HG02884 (cell line): ENCODE data around the gene MRPS12.
A peak's percentile ranks its signal among the peaks of the same experiment; 100 is the strongest.
"Not testable (repeated sequence)": the region's sequence is repeated elsewhere in the genome, so short reads cannot be mapped to it uniquely, and the experiment has no call there.

Experiments used
- ATAC-seq: cut with Tn5 transposase; IDR thresholded peaks from one replicate; pipeline ENCODE4 v1.9.1; 2021; ENCODE audit warnings: mild to moderate bottlenecking, moderate library complexity; ENCODE audit not compliant: unreplicated experiment

MRPS12 gene

GRCh38 chr19:38930776-38931520 is at the start of gene MRPS12:
MRPS12 (plus strand) TSS chr19:38930944; CDS start chr19:38931295, 351 bp downstream.
- peak; percentile 86 for ATAC-seq

- ATAC-seq, result no peak
Observed at GRCh38 chr19:38883286-38883685, 47.5 kb upstream of the MRPS12 start.

- ATAC-seq, result not testable (repeated sequence)
Observed at GRCh38 chr19:38884691-38885090, 46.1 kb upstream of the MRPS12 start.

- ATAC-seq, result no peak
Observed at GRCh38 chr19:38888876-38889275, 41.9 kb upstream of the MRPS12 start.

- ATAC-seq, result no peak
Observed at GRCh38 chr19:38889803-38890202, 40.9 kb upstream of the MRPS12 start.

GRCh38 chr19:38890686-38891085 is 40.1 kb upstream of the MRPS12 start:
- no peak for ATAC-seq

- ATAC-seq, result no peak
Observed at GRCh38 chr19:38891771-38892170, 39.0 kb upstream of the MRPS12 start.

- ATAC-seq, result no peak
Observed at GRCh38 chr19:38892841-38893240, 37.9 kb upstream of the MRPS12 start.

- no peak for ATAC-seq
Observed at GRCh38 chr19:38893341-38893771, 37.4 kb upstream of the MRPS12 start.

GRCh38 chr19:38894968-38895367 is 35.8 kb upstream of the MRPS12 start:
- ATAC-seq, result no peak

GRCh38 chr19:38898788-38899446 is 31.8 kb upstream of the MRPS12 start:
- ATAC-seq, result no peak

GRCh38 chr19:38899447-38900201 is 31.1 kb upstream of the MRPS12 start, which contains the start of the genes NFKBIB and SIRT2:
NFKBIB (plus strand) TSS chr19:38899969; CDS start chr19:38900033, 64 bp downstream.
SIRT2 (minus strand) TSS chr19:38899618; CDS start chr19:38899521, 97 bp downstream.
- ATAC-seq, result peak; percentile 82

GRCh38 chr19:38900202-38900629 is 30.5 kb upstream of the MRPS12 start:
- ATAC-seq, result no peak

GRCh38 chr19:38900743-38901190 is 30.0 kb upstream of the MRPS12 start:
- ATAC-seq, result no peak

- no peak for ATAC-seq
Observed at GRCh38 chr19:38901683-38902082, 29.1 kb upstream of the MRPS12 start.

GRCh38 chr19:38904581-38905539 is 25.9 kb upstream of the MRPS12 start:
- ATAC-seq, result no peak

GRCh38 chr19:38905620-38906019 is 25.1 kb upstream of the MRPS12 start:
- ATAC-seq, result no peak

GRCh38 chr19:38907227-38907626 is 23.5 kb upstream of the MRPS12 start:
- ATAC-seq, result no peak

GRCh38 chr19:38907670-38908069 is 23.1 kb upstream of the MRPS12 start:
- no peak for ATAC-seq

- no peak for ATAC-seq
Observed at GRCh38 chr19:38908911-38909310, 21.8 kb upstream of the MRPS12 start.
